ENCODE data around the gene SHC4. TPM values are rescaled to one million over a fixed set of nuclear protein-coding genes. Genes with fewer than 3 reads are reported as not detected.

SHC4 gene
- total RNA-seq, 1 experiment from 2014 or later: 0.63 TPM

DNA sequence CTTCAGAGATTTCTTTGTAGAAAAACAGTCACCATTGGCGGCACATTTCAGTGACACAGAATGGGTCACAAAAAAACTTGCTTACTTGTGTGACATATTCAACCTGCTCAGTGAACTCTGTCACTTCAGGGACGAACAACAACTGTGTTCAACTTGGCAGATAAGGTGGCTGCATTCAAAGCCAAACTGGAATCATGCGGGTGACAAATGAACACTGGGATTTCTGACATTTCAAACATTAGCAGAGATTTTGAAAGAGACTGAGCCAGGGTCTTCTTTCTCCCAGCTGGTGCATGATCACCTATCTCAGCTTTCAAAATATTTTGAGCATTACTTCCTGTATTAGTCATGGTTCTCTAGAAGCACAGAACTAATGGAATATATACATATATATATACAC lies 87.7 kb downstream of the SHC4 start:
- peaks cover 4% of the 10 kb centered on the region for H3K36me3 Mint-ChIP-seq
- H3K27me3 Mint-ChIP-seq (ENCODE audit: low read depth): peaks cover 17% of the 10 kb centered on the region
- TF ChIP-seq GRHL2 (CRISPR knock-in tag; IDR thresholded peaks at IDR 0.05; ENCODE audit: insufficient replicate concordance, severe bottlenecking) (no peak), ZBTB21 (CRISPR knock-in tag; IDR thresholded peaks at IDR 0.05; ENCODE audit: borderline replicate concordance) (no peak), ZNF263 (CRISPR knock-in tag; IDR thresholded peaks at IDR 0.05; ENCODE audit: low read depth) (no peak), ZNF416 (CRISPR knock-in tag; IDR thresholded peaks at IDR 0.05) (no peak), PRRX2 (CRISPR knock-in tag; IDR thresholded peaks at IDR 0.05) (no peak), SOX15 (CRISPR knock-in tag; IDR thresholded peaks at IDR 0.05) (no peak), NFATC4 (CRISPR knock-in tag; IDR thresholded peaks at IDR 0.05) (no peak), EMX1 (CRISPR knock-in tag; IDR thresholded peaks at IDR 0.05) (no peak), GABPB1 (CRISPR knock-in tag; IDR thresholded peaks at IDR 0.05) (no peak), SMAD4 (CRISPR knock-in tag; IDR thresholded peaks at IDR 0.05) (no peak), ESRRA (CRISPR knock-in tag; IDR thresholded peaks at IDR 0.05; ENCODE audit: borderline replicate concordance) (no peak), CREM (CRISPR knock-in tag; IDR thresholded peaks at IDR 0.05) (no peak), CREB1 (CRISPR knock-in tag; IDR thresholded peaks at IDR 0.05) (no peak)
- TF ChIP-seq, protein P1, sequence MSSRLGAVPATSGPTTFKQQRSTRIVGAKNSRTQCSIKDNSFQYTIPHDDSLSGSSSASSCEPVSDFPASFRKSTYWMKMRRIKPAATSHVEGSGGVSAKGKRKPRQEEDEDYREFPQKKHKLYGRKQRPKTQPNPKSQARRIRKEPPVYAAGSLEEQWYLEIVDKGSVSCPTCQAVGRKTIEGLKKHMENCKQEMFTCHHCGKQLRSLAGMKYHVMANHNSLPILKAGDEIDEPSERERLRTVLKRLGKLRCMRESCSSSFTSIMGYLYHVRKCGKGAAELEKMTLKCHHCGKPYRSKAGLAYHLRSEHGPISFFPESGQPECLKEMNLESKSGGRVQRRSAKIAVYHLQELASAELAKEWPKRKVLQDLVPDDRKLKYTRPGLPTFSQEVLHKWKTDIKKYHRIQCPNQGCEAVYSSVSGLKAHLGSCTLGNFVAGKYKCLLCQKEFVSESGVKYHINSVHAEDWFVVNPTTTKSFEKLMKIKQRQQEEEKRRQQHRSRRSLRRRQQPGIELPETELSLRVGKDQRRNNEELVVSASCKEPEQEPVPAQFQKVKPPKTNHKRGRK (CRISPR knock-in tag; IDR thresholded peaks at IDR 0.05; ENCODE audit: borderline replicate concordance): no peak
- TF ChIP-seq, protein P2, sequence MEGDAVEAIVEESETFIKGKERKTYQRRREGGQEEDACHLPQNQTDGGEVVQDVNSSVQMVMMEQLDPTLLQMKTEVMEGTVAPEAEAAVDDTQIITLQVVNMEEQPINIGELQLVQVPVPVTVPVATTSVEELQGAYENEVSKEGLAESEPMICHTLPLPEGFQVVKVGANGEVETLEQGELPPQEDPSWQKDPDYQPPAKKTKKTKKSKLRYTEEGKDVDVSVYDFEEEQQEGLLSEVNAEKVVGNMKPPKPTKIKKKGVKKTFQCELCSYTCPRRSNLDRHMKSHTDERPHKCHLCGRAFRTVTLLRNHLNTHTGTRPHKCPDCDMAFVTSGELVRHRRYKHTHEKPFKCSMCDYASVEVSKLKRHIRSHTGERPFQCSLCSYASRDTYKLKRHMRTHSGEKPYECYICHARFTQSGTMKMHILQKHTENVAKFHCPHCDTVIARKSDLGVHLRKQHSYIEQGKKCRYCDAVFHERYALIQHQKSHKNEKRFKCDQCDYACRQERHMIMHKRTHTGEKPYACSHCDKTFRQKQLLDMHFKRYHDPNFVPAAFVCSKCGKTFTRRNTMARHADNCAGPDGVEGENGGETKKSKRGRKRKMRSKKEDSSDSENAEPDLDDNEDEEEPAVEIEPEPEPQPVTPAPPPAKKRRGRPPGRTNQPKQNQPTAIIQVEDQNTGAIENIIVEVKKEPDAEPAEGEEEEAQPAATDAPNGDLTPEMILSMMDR (IDR thresholded peaks at IDR 0.05): no peak
- TF ChIP-seq, protein P3, sequence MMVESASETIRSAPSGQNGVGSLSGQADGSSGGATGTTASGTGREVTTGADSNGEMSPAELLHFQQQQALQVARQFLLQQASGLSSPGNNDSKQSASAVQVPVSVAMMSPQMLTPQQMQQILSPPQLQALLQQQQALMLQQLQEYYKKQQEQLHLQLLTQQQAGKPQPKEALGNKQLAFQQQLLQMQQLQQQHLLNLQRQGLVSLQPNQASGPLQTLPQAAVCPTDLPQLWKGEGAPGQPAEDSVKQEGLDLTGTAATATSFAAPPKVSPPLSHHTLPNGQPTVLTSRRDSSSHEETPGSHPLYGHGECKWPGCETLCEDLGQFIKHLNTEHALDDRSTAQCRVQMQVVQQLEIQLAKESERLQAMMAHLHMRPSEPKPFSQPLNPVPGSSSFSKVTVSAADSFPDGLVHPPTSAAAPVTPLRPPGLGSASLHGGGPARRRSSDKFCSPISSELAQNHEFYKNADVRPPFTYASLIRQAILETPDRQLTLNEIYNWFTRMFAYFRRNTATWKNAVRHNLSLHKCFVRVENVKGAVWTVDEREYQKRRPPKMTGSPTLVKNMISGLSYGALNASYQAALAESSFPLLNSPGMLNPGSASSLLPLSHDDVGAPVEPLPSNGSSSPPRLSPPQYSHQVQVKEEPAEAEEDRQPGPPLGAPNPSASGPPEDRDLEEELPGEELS (CRISPR knock-in tag; IDR thresholded peaks at IDR 0.05): no peak
- TF ChIP-seq, protein P4, sequence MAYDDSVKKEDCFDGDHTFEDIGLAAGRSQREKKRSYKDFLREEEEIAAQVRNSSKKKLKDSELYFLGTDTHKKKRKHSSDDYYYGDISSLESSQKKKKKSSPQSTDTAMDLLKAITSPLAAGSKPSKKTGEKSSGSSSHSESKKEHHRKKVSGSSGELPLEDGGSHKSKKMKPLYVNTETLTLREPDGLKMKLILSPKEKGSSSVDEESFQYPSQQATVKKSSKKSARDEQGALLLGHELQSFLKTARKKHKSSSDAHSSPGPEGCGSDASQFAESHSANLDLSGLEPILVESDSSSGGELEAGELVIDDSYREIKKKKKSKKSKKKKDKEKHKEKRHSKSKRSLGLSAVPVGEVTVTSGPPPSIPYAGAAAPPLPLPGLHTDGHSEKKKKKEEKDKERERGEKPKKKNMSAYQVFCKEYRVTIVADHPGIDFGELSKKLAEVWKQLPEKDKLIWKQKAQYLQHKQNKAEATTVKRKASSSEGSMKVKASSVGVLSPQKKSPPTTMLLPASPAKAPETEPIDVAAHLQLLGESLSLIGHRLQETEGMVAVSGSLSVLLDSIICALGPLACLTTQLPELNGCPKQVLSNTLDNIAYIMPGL (CRISPR knock-in tag; IDR thresholded peaks at IDR 0.05): no peak
- TF ChIP-seq, protein P5, sequence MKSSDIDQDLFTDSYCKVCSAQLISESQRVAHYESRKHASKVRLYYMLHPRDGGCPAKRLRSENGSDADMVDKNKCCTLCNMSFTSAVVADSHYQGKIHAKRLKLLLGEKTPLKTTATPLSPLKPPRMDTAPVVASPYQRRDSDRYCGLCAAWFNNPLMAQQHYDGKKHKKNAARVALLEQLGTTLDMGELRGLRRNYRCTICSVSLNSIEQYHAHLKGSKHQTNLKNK (CRISPR knock-in tag; IDR thresholded peaks at IDR 0.05): no peak
- TF ChIP-seq, protein P6, sequence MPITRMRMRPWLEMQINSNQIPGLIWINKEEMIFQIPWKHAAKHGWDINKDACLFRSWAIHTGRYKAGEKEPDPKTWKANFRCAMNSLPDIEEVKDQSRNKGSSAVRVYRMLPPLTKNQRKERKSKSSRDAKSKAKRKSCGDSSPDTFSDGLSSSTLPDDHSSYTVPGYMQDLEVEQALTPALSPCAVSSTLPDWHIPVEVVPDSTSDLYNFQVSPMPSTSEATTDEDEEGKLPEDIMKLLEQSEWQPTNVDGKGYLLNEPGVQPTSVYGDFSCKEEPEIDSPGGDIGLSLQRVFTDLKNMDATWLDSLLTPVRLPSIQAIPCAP (CRISPR knock-in tag; IDR thresholded peaks at IDR 0.05): no peak
- TF ChIP-seq, protein P7, sequence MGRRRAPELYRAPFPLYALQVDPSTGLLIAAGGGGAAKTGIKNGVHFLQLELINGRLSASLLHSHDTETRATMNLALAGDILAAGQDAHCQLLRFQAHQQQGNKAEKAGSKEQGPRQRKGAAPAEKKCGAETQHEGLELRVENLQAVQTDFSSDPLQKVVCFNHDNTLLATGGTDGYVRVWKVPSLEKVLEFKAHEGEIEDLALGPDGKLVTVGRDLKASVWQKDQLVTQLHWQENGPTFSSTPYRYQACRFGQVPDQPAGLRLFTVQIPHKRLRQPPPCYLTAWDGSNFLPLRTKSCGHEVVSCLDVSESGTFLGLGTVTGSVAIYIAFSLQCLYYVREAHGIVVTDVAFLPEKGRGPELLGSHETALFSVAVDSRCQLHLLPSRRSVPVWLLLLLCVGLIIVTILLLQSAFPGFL (CRISPR knock-in tag; IDR thresholded peaks at IDR 0.05; ENCODE audit: borderline replicate concordance): no peak
- ATAC-seq (no peak), DNase-seq (ENCODE audit: low spot score) (no peak)
- H3K4me1 Mint-ChIP-seq: peaks cover 27% of the 10 kb centered on the region
- no peaks in the 10 kb centered on the region for H3K9me3 Mint-ChIP-seq
- CTCF ChIA-PET: no interaction called here
- POLR2A ChIA-PET: no interaction called here
- H3K4me3 Mint-ChIP-seq: no peak overlapping the region
- H3K27ac Mint-ChIP-seq: no peak overlapping the region
